C1 segment of cervical spinal cord (tissue), 14 donors: Measurements from ENCODE around the gene MCCD1.
"Not testable (repeated sequence)": the region's sequence is repeated elsewhere in the genome, so short reads cannot be mapped to it uniquely, and the experiment has no call there.

Source experiments
- DNase-seq, 14 donors: peaks; one replicate each; lab custom pipeline; 2025; lab: John Stamatoyannopoulos, UW

MCCD1 gene

DNA sequence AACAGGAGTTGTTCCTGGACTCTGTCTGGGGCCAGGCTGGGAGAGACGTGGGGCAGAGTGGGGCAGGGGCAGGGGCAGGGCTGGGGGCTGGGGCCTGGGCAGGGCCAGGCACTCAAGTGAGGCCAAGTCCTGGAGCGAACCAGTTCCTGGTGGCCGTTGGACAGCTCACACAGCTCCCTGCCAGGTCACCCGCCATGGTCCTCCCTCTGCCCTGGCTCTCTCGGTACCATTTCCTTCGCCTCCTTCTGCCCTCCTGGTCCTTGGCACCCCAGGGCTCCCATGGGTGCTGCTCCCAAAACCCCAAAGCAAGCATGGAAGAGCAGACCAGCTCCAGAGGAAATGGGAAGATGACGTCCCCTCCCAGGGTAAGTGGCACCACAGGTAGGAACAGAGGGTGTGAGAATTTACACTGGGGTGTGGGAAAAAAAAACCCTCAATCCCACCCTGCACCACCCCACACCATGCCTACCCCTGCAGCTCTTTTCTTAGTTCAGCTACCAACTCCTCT lies at the start of gene MCCD1:
Gene MCCD1 (plus strand): TSS at position 142 of the 508 bp plus-strand sequence. CDS start 53 bp downstream, at position 195.
- DNase-seq: no peak

DNA sequence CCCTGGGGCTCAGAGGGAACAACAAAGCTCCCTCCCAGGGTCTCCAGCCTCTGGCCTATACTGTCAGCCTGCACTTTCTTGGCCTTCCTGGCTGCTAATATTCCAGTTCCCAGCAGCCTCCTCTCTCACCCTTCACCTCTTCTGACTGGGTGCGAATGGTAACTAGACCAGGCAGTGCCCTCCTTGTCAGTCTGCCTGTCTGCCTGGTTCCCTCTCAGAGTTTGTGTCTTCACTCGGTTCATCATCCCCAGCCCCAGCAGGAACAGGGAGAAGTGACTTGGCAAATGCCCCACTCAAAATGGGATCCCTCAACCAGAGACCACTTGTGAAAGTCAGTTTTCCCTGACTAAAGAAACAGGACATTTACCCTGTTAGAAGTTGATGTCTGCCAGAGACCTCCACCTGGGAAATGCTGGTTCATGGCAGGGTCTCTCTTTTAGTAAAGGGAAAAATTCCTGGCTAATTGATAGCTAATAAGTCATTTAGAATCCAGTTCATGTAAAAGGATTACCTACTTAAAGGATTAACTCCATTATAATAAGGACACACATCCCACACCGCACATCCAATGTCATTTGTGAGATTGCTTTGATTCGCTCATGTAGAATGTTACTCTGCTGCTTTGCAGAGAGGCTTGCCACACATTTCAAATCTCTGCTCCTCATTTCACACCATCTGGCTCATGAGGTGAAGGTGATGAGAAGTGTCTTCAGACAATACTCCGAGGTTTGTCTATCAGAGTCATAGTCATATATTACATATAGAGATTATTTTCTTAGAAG lies 49.4 kb upstream of the MCCD1 start:
- no peak for DNase-seq

GRCh38 chr6:31479933-31480535 lies 48.7 kb upstream of the MCCD1 start:
- DNase-seq: no peak

GRCh38 chr6:31480574-31480973 lies 48.2 kb upstream of the MCCD1 start:
- DNase-seq: no peak

DNA sequence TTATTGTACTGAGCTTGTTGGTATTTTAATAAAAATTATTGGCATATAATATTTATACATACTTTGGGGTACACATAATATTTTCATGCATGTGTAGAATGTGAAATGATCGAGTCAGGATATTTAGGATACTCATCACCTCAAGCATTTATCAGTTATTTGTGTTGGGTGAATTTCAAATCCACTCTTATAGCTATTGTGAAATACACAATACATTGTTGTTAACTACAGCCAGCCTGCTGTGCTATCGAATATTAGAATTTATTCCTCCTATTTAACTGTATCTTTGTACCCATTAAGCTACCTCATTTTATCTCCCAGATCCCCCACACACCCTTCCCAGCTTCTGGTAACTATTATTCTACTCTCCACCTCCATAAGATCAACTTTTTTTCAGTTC lies 45.4 kb upstream of the MCCD1 start:
- DNase-seq: no peak

GRCh38 chr6:31485055-31485454 lies 43.7 kb upstream of the MCCD1 start:
- DNase-seq: no peak

DNA sequence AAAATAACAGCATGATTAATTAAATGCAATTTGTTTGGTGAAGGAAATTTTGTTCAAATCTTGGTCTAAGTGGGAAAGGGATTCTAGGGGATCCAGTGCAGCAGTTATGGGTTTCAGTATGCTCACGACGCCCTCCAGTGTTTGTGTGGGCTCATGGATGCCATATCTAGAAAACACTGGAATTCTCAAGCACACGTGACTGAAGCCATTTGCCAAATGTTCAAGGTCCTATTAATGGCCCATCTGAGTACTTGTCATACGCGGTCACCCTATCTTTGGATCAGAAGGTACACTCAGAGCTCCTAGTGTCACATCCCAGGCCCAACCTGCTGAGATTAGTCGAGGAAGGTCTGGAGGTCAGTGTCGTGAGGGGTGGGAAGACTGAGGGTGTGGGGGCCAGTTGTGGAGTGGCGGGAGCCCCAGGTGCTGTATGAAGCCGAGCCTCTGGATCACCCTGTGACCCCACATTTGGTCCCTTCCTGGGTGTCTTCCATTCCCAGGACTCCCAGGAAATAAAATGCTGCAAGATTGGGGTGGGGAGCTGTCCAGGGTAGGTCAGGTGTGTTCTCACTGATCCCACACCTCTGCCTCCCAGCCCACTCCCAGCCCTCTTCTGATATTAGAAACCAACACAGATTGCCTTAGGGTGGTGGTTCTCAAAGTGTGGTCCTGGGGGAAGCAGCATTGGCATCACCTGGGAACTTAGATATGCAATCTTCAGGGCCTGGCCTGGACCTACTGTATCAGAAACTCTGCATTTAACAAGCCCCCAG lies 42.5 kb upstream of the MCCD1 start:
- not testable (repeated sequence) for DNase-seq

DNA sequence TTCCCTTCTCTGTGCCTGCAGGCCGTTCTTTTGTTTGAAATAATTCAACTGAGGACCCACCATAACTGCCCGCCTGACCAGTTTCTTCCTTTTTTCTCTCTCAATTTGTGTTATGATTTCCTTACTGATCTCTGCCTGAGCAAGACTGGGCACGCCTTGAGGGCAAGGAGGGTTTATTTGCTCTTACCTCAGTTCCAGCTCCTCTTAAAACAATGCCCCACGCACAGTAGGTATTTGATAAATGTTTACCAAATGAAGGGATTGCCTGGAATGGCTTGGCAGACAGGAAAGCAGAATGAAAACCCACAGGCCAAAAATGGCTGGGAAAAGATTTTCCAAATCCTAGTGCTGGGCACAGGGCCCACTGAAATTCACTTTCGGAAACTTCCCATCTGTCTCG lies 41.1 kb upstream of the MCCD1 start:
- DNase-seq: not testable (repeated sequence)

DNA sequence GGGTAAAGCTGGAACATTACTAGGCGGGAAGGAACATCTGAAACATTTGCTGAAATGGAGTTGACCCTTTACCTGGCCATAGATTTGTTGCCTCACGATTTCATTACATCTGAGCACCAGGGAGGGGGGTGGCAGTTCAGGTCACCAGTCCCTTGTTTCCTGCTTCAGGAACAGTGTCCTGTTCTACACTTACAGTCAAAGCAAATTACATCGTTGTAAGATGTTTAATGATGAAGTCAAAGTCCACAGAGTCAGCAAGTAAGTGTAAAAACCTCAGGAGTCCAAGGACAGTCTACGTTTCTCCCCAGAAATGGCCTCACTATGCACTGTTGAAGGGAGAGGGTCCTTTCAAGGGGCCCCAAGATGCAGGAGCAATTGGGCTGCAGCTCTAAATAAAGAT lies 39.7 kb upstream of the MCCD1 start:
- no peak for DNase-seq

GRCh38 chr6:31490115-31490873 lies 38.5 kb upstream of the MCCD1 start:
- no peak for DNase-seq

DNA sequence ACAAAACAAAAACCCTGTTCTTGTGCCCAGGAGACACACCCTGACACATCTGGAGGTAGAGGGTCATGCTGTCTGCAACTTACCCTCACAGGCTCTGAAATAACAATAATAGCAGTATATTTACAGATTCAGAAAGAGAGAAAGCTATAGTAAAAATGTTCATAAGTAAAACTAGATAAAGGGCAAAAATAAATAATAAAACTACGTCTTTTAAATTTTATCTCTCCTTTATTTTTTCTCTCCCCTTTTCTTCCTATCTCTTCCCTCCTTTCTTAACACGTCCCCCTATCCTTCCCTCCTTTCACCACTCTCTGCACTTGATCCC lies 35.2 kb upstream of the MCCD1 start:
- DNase-seq: not testable (repeated sequence)

DNA sequence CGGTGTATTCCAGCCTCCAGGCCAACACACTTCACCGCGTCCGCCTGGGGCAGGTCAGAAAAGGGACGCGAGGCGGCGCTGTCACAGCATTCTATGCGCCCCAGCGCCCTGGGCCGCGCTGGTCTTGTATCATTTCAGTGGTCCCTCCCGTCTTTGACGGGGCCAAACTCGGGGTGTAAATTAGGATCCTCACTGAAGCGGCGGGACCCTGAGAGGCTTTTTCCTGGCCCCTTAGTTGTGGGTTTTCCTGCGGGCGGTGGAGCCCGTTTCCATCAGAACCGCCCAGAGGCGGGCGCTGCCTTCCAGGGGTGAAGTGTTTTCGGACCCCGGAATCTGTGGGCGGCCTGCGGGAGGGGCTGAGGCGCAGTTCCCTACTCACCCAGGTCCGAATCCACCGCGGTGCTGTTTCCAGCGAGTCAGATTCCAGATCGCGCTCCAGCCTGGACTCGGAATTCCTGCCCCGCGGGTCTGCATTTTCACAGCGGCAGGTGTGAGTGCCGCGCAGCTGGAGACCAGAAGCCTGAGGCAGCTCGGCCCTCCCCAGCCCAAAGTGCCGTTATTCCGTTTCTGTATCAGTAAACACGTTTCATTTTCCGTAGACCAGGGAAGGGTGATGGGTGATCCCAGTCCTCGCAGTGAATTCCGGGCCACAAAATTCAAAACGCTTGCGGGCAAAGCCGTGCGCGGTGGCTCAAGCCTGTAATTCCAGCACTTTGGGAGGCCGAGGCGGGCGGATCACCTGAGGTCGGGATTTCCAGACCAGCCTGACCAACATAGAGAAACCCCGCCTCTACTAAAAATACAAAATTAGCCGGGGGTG lies 34.7 kb upstream of the MCCD1 start:
- DNase-seq: peak in 8 of 14 donors; percentile 19 to 81 (median 32)

GRCh38 chr6:31495580-31495979 lies 33.2 kb upstream of the MCCD1 start:
- no peak for DNase-seq

DNA sequence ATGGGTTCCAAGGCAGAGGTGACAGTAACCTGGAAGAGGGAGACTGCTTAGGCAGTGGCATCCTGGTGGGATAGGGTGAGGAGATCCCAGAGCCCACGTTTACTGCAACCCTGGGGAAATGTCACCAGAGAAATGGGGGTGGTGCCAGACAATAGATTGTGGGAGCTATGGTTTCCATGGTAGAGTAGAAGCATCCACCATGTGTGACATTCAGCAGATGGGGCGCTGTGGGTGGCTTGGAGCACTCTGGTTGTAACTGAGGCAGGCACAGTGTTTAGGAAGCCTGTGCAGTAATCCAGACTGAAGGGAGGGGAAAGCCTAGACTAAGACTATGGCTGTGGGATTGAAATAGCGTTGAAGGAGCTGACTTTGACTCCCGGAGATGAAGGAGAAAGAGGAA lies 31.9 kb upstream of the MCCD1 start:
- peak in 1 of 14 donors; percentile 61 for DNase-seq

GRCh38 chr6:31497531-31498476 lies 31.0 kb upstream of the MCCD1 start, which contains the start of gene MICB:
MICB (plus strand) TSS chr6:31498145; CDS start chr6:31498194, 49 bp downstream.
- DNase-seq: peak in 10 of 14 donors; percentile 15 to 90 (median 40)

DNA sequence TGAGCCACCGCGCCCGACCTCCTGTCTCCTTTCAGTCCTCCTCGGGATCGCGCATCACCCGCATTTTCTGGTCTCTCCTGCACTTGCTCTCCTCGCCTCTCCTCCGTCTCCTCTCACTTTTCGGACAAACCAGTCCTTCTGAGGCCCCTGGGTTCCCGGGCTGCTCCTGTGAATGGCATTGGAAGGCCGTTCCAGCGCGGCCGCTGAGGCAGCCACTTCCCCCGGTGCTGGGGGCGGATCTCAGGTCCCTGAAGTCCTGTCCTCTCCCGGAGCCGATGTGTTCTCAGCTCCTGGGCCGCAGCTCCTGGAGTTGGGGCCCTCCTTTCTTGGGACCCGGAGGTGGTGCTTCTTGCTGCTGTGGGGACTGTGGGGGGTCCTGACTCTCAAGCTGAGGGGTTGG lies 30.0 kb upstream of the MCCD1 start:
- DNase-seq: peak in 1 of 14 donors; percentile 3

GRCh38 chr6:31499648-31500047 lies 29.1 kb upstream of the MCCD1 start:
- not testable (repeated sequence) for DNase-seq

- DNase-seq: no peak
Measured at GRCh38 chr6:31502586-31502985, 26.2 kb upstream of the MCCD1 start.

DNA sequence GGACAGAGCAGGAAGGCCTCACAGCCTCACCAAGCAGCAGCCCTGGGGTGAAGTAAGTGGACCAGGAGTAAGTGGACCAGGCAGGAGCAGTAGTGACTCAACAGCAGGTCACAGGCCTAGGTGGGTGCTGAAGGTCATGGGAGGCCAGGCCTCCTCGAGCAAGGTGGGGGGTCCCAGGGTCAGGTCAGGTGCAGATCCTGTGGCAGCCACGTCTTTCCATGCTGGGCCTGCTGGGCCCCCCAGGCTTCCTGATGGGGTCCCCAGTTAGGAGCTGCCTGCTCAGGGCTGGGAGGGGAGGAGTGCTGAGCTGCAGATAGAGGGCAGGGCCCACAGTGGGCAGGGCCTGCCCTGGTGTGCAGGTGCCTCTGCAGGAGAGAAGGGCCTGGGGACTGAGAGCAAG lies 19.7 kb upstream of the MCCD1 start:
- DNase-seq: not testable (repeated sequence)
